Measurements from ENCODE around the gene ACSL4.
A peak's percentile ranks its signal among the peaks of the same experiment; 100 is the strongest.
"Not testable (repeated sequence)": the region's sequence is repeated elsewhere in the genome, so short reads cannot be mapped to it uniquely, and the experiment has no call there.

Gene ACSL4

GRCh38 chrX:109660435-109661143 is 72.5 kb downstream of the ACSL4 start:
- DNase-seq (ENCODE audit: low spot score), result no peak

GRCh38 chrX:109658391-109658790 is 74.7 kb downstream of the ACSL4 start:
- DNase-seq (ENCODE audit: low spot score), result no peak

GRCh38 chrX:109657364-109657763 is 75.7 kb downstream of the ACSL4 start:
- DNase-seq (ENCODE audit: low spot score), result not testable (repeated sequence)

DNA sequence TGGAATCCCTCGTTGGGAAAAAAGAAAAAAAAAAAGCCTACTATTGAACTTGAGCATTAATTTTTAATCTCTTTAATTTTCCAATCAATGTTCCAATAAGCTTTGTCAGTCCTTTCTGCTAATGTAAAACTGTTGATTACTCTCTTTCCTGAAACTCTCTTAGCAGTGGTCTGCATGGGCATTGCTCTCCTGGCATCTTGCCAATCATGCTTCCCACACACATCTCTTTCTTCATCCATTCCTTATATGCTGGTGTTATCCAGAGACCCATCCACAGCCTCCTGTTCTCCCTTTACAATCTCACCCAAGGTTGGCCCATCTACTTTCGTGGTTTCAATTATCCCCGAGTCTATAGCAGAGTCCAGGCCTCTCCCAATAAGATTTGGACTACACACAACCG is 76.3 kb downstream of the ACSL4 start:
- DNase-seq (ENCODE audit: low spot score), result no peak

DNA sequence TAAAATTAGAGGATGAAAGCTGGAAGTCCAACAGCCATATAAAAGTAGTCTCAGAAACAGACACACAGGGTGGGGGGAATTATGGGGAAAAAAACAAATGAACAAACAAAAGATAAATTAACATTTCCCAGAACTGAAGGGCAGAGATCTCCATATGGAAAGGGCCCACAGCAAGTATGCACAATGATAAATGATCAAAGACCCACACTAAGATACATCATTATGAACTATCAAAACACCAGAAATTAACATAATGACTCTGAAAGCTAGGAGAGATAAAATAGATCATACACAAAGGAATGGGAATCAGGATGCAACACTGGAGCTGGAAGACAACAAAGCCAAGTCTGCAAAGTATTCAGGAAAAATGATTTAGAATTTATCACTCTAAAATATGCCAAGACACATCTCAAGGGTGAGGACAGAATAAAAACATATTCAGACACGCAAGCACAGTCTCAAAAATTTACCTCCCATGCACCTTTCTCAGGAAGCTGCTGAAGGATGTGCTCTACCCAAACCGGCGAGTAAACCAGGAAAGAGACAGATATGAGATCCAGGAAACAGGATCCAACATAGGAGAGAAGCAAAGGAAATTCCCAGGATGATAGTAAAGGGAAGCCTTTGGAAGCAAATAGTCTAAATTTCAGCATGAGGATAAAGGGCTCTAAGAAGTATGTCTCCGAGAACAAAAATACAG is 77.4 kb downstream of the ACSL4 start:
- no peak for DNase-seq (ENCODE audit: low spot score)

DNA sequence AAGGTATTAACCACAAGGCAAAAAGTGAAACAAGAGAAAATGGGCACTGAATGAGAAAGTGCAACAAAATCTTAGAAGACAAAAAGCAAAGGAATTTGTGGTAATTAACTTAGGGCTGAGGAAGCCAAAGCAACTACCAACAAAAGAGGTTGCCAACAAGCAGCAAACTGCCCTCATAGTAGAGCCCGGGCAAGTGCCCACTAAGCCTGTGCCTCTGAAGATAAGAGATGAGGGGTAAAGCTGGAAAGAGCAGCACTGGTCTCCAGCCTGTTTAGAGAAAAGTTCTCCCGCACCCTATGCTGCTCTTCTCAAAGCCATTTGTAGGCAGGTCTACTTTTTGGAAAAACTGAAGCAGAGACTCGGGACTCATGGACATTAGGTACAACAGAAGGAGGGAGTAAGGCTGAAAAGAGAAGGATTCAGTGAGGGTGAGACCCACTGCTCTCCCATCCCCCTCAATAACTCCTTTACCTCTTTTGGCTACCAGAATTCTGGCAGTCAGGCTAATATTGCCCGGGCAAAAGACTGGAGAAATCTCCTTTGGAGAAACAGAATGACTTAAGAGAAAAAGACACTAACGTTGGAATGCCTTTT is 78.4 kb downstream of the ACSL4 start:
- DNase-seq (ENCODE audit: low spot score), result no peak

DNA sequence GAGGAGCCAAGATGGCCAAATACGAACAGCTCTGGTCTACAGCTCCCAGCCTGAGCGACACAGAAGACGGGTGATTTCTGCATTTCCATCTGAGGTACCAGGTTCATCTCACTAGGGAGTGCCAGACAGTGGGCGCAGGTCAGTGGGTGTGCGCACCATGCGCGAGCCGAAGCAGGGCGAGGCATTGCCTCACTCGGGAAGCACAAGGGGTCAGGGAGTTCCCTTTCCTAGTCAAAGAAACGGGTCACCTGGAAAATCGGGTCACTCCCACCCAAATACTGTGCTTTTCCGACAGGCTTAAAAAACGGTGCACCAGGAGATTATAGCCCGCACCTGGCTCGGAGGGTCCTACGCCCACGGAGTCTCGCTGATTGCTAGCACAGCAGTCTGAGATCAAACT is 88.4 kb downstream of the ACSL4 start:
- DNase-seq (ENCODE audit: low spot score), result not testable (repeated sequence)

DNA sequence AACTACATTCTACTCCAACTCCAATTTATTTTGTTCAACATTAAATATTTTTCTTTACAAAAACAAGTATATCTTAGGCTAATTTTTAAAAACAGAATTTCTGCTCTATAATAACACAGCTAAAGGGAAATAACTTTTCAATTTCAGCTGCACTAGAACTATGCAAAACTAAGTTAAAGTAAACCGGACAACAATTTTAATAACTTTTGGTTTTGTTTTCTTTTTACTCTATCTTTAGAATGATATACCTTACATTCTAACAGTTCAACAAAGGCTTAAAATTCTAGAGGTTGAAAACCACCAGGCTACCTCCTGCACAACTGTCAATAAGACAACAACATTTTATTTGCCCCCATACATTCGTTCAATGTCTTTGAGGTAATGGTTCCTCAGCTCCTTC is 89.4 kb downstream of the ACSL4 start:
- no peak for DNase-seq (ENCODE audit: low spot score)

GRCh38 chrX:109638158-109638557 is 94.9 kb downstream of the ACSL4 start:
- no peak for DNase-seq (ENCODE audit: low spot score)

- not testable (repeated sequence) for DNase-seq (ENCODE audit: low spot score)
Observed at GRCh38 chrX:109637477-109637876, 95.6 kb downstream of the ACSL4 start.

DNA sequence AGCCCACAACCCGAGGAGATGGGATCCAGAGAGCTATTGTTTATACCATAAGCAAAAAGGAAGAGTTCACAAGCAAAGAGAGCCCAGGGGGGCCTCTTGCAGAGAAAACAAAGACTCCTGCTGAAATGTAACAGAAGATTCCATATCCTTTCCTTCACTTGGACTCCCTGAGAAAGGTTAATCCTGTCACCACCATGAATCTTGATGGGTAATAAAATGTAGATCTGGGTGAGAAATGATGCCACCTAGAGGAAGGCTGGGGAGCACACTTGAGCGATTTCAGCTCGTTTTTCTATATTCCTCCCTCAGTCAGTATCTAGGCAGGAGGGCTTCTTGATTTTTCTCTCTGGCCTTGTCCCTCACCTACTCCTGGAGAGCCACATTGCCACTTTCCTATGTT is 97.9 kb downstream of the ACSL4 start:
- DNase-seq (ENCODE audit: low spot score), result peak; percentile 21

GRCh38 chrX:109632906-109633504 is 100.1 kb downstream of the ACSL4 start:
- DNase-seq (ENCODE audit: low spot score), result peak; percentile 33

GRCh38 chrX:109629310-109629709 is 103.7 kb downstream of the ACSL4 start:
- DNase-seq (ENCODE audit: low spot score), result no peak

DNA sequence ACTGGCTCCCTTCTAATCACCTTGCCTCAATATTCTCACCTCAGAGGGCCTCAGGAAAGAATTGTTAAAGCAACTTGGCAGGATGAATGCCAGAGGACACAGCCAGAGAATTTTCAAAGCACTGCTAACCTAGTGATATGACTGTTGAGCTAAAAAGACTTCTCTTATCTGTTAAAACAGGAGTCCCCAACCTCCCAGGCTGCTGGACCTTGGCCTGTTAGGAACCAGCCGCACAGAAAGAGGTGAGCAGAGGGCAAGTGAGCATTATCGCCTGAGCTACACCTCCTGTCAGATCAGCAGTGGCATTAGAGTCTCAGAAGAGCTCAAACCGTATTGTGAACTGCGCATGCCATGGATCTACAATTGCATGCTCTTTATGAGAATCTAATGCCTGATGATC is 106.4 kb downstream of the ACSL4 start:
- DNase-seq (ENCODE audit: low spot score), result no peak

DNA sequence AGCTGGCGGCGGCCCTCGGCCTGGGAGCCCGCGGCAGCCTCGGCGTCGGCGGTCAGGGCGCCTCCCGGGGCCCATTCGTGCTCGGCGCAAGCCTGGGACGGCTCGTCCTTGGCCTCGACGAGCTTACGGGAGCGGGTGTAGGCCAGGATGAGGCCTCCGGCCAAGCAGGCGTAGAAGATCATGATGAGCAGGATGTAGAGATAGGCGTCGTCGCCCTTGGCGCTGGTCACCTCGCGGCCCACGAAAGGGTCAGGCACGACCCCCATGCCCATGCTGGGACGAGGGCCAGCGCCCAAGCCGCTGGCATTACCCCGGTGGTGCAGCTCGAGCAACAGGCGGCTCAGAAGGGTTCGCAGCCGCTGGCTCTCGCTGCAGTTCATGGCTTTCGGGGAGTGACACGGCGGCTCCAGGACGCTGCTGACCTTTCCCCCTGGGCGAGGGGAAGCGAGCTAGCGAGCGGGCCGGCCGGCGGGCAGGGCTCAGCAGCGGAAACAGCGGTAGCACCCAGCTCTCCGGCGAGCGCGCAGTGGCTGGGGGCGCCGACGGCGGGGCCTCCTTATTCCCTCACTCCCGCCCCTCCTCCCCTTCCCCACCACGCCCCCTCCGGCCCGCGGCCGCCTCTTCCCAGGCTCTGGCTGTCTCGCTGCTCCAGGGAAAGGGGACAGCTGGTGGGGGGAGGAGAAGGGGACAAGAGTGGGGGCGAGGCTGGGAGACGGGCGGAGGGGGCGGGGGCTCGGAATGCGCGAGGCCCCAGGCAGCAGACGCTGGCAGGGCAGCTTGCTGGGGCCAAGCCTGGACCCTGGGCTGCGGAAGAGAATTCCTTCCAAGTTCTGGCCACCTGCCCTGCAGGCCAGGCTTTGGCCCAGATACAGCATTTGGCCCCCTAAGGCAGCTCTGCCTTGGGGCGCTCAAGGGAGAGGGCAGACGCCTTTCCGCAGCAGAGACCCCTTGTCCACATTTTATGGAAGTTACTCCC is 108.1 kb downstream of the ACSL4 start, which contains the start of gene KCNE5:
KCNE5 (minus strand) TSS at position 532 of the 976 bp plus-strand sequence; CDS start at position 380, 152 bp downstream.
- peak; percentile 10 for DNase-seq (ENCODE audit: low spot score)

GRCh38 chrX:109623997-109624396 is 109.1 kb downstream of the ACSL4 start:
- no peak for DNase-seq (ENCODE audit: low spot score)

DNA sequence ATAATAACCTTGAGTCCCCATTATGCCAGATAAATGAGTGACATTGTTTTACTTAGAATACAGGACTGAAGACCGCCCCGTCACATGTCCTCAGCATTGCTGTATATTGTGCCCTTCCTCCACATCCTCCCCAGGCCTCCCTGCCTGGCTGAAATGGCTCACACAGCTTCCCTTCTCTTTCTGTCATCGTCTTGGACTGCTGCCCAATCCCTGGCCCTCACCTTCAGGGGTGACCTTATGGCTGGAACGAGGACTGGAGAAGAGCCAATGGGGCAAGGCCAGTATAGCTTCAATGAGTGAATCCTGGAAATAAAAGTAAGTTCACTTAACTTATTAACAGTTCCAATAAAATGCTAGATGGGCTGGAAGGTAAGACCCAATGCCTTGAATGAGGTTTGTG is 110.8 kb downstream of the ACSL4 start:
- no peak for DNase-seq (ENCODE audit: low spot score)

DNA sequence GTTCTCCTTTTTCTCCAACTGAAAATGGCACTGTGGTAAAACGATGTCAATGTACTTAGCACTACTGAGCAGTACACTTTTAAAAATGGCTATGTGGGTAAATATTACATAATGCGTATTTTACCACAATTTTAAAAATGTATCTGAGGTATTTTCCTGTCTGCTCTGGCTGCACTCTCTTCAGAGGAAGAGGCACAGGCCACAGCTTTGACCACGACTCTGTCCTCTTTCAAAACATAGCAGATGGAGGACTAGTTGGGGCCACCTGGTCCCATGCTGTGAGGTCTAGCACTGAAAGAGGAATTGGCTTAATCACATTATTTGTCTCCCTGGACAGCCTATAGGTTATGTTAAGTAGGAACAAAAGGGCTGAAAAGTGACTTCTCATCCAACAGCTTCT is 113.3 kb downstream of the ACSL4 start:
- no peak for DNase-seq (ENCODE audit: low spot score)

DNA sequence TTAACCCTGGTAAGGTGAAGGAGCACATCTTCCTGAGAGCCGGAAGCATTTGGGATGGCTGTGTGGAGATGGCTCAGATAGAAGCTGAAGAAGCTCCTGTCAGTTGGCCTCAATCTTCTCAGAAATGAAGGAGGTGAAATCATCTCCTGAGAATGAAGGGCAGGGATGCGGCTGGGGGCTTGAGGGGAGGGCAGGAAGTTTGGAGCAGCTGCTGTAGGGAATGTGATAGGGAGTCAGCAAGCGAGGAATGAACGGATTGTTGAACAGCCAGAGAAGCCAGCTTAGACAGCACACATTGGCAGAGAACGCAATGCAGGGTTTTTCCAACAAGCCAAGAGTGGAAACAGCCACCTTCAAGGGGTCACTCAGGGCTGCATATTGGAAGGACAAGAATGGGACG is 118.1 kb downstream of the ACSL4 start:
- DNase-seq (ENCODE audit: low spot score), result no peak

DNA sequence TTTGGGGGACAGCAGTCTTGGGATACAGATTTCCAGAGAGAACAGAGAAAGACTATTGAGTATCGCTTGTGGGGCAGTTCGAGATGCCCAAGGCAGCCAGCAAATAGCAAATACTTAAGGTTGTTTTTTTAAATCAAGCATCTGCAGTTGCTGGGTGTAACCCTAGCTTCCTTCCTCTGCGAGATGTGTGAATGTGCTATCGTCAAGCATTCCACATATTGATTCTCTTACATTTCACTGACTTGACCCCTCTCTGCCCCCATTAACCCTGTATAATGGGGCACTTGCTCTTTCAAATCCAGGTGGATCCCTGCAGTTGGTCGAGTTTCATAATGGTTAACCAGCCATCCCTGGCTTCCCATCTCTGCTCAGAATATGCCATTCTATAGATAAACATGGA is 131.6 kb downstream of the ACSL4 start:
- DNase-seq (ENCODE audit: low spot score), result no peak

DNA sequence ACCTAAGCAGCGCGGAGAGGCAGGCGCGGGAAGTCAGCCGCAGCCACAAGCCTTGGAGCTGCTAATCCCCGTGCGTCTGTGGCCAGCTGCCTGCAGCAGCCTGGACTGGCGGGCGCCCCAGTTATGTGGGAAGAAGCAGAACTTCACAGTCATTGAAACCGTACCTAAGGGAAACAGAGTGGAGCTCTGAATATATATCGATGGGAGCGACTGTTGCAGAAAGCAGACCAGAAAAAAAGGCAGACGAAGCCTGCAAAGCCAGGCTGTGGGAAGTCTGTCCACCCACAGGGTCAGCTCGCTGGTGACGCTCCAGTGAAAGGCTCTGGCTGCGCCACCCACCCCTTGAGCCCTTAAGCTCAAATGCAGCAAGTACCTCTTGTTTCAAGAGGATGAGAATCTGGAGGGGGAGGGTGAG is 132.8 kb downstream of the ACSL4 start:
- peak; percentile 42 for DNase-seq (ENCODE audit: low spot score)

DNA sequence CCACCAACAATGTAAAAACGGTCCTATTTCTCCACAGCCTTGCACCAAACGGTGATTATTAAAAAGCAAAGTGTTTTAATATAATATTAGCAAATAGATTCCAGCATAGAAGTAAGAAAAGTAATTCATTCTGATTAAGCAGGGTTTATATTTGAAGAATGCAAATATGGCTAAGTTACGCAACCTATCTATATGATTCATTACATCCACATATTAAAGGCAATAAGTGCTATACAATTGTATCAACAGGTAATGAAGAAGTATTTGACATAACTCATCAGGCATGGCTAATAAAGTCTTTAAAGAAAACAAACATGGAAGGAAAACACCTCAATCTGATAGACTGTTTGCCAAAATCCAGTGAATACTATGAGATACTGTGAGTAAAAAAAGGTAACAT is 137.0 kb downstream of the ACSL4 start:
- no peak for DNase-seq (ENCODE audit: low spot score)

Measured in AG20443 (cell line).